Endodermal cell (in vitro differentiated cells): ENCODE measurements around the gene LIPI. TPM values are rescaled to one million over a fixed set of nuclear protein-coding genes. Genes with fewer than 3 reads are reported as not detected.
"Not testable (repeated sequence)": the region's sequence is repeated elsewhere in the genome, so short reads cannot be mapped to it uniquely, and the experiment has no call there.

ENCODE experiments used
- DNase-seq: peaks from one replicate; pipeline ENCODE4 v3.0.0-alpha.2; 2017
- H3K27ac ChIP-seq: 2 replicates; pipeline ENCODE4 v1.5.1; 2013; ENCODE audit warnings: mild to moderate bottlenecking, low read depth, low read length, moderate library complexity
- H3K27me3 ChIP-seq: 2 replicates; pipeline ENCODE4 v1.6.1; 2013; ENCODE audit warnings: mild to moderate bottlenecking, low read length, moderate library complexity; ENCODE audit not compliant: insufficient read depth, control insufficient read depth, poor library complexity, severe bottlenecking
- H3K36me3 ChIP-seq: 2 replicates; pipeline ENCODE4 v1.7.0; 2013; ENCODE audit warnings: mild to moderate bottlenecking, low read length, moderate library complexity; ENCODE audit not compliant: control insufficient read depth, insufficient read depth
- H3K4me1 ChIP-seq: one replicate; pipeline ENCODE4 v1.7.0; 2013; ENCODE audit warnings: low read length; ENCODE audit not compliant: control insufficient read depth, insufficient read depth
- H3K4me3 ChIP-seq: 2 replicates; pipeline ENCODE4 v1.5.1; 2013; ENCODE audit warnings: mild to moderate bottlenecking, low read length, moderate library complexity
- H3K9ac ChIP-seq: 2 replicates; pipeline ENCODE4 v1.6.1; 2013; ENCODE audit warnings: mild to moderate bottlenecking, low read length, moderate library complexity; ENCODE audit not compliant: poor library complexity, severe bottlenecking; ENCODE audit errors: extremely low read depth
- H3K9me3 ChIP-seq: 2 replicates; pipeline ENCODE4 v1.6.1; 2013; ENCODE audit warnings: mild to moderate bottlenecking, low read length, moderate library complexity; ENCODE audit not compliant: control insufficient read depth
- H3K27ac Mint-ChIP-seq: 2 replicates; pipeline ENCODE4 v1.8.0; 2020; ENCODE audit warnings: mixed read lengths
- H3K27me3 Mint-ChIP-seq: 2 replicates; pipeline ENCODE4 v1.8.0; 2021; ENCODE audit warnings: mild to moderate bottlenecking, mixed read lengths; ENCODE audit not compliant: insufficient read depth
- H3K36me3 Mint-ChIP-seq: 2 replicates; pipeline ENCODE4 v1.8.0; 2020; ENCODE audit warnings: low read depth, mixed read lengths
- H3K4me1 Mint-ChIP-seq: 2 replicates; pipeline ENCODE4 v1.8.0; 2020; ENCODE audit warnings: mixed read lengths
- H3K4me3 Mint-ChIP-seq: 2 replicates; pipeline ENCODE4 v1.8.0; 2020; ENCODE audit warnings: mild to moderate bottlenecking, moderate library complexity, mixed read lengths
- H3K9me3 Mint-ChIP-seq: 2 replicates; pipeline ENCODE4 v1.8.0; 2020; ENCODE audit warnings: mild to moderate bottlenecking, mixed read lengths
- WGBS, 2 experiments: methylation state at CpG; one replicate each; pipeline versions ENCODE4 v1.1.5 to v1.1.7; 2013; ENCODE audit warnings: missing lambda C conversion rate in 2 of 2, mixed read lengths in 1 of 2; ENCODE audit not compliant: insufficient coverage in 1 of 2, insufficient read length in 1 of 2; 5-methylcytosine and 5-hydroxymethylcytosine counted together
- total RNA-seq, 2 donors: library from RNA; stranded (reverse); fragmentation: NEBNext Ultra II Directional in 1 of 2; extraction: Animal tissue kit (Norgen Biotek cat#: 25700) in 1 of 2; gene quantifications; 2 replicates in 1 of 2; 3 replicates in 1 of 2; pipeline ENCODE4 v1.2.1, GENCODE V29; 2021
- TF ChIP-seq, protein P1 (sequence below): fragments of 200-600 bp; sonication (generic); conservative IDR thresholded peaks from 2 replicates; pipeline ENCODE4 v1.5.0; 2021; ENCODE audit warnings: antibody characterized with exemption, mild to moderate bottlenecking

Gene LIPI
- total RNA-seq, 2 donors from 2014 or later, result not detected

DNA sequence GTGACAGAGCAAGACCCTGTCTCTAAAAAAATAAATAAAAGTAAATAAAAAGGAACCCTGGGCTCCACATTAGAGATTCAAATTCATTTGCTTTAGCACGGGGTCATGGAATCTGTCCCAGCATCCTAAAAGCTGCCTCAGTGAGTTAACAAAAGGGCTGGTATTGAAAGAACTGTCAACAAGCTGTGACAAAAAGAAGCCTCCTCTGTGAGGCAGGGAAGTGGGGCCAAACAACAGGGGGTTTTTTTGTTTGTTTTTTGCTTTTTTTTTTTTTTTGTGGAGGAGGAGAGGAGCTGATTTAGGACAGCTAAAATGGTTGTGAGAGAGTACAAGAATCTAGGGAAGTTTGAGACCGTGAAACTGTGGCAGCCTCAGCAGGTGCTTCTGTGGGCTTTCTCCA, 115.7 kb downstream of the LIPI start:
- Histone ChIP-seq H3K4me1 (peaks cover 12% of the 10 kb centered on the region), H3K27ac (peak overlapping the region; percentile 41), H3K36me3 (peaks cover 51% of the 10 kb centered on the region), H3K9ac (no peak overlapping the region), H3K4me3 (no peak overlapping the region), H3K9me3 (peaks cover 22% of the 10 kb centered on the region), H3K27me3 (no peaks in the 10 kb centered on the region)
- DNase-seq, result no peak
- Mint-ChIP-seq H3K4me1 (peaks cover 24% of the 10 kb centered on the region), H3K9me3 (peaks cover 61% of the 10 kb centered on the region), H3K36me3 (peaks cover 41% of the 10 kb centered on the region), H3K27ac (peak overlapping the region; percentile 72), H3K4me3 (no peak overlapping the region), H3K27me3 (no peaks in the 10 kb centered on the region)
- WGBS, 2 experiments, result 39 to 65% methylated on average over 2 of the region's 2 CpGs
- TF ChIP-seq, protein P1, sequence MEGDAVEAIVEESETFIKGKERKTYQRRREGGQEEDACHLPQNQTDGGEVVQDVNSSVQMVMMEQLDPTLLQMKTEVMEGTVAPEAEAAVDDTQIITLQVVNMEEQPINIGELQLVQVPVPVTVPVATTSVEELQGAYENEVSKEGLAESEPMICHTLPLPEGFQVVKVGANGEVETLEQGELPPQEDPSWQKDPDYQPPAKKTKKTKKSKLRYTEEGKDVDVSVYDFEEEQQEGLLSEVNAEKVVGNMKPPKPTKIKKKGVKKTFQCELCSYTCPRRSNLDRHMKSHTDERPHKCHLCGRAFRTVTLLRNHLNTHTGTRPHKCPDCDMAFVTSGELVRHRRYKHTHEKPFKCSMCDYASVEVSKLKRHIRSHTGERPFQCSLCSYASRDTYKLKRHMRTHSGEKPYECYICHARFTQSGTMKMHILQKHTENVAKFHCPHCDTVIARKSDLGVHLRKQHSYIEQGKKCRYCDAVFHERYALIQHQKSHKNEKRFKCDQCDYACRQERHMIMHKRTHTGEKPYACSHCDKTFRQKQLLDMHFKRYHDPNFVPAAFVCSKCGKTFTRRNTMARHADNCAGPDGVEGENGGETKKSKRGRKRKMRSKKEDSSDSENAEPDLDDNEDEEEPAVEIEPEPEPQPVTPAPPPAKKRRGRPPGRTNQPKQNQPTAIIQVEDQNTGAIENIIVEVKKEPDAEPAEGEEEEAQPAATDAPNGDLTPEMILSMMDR, result no peak

DNA sequence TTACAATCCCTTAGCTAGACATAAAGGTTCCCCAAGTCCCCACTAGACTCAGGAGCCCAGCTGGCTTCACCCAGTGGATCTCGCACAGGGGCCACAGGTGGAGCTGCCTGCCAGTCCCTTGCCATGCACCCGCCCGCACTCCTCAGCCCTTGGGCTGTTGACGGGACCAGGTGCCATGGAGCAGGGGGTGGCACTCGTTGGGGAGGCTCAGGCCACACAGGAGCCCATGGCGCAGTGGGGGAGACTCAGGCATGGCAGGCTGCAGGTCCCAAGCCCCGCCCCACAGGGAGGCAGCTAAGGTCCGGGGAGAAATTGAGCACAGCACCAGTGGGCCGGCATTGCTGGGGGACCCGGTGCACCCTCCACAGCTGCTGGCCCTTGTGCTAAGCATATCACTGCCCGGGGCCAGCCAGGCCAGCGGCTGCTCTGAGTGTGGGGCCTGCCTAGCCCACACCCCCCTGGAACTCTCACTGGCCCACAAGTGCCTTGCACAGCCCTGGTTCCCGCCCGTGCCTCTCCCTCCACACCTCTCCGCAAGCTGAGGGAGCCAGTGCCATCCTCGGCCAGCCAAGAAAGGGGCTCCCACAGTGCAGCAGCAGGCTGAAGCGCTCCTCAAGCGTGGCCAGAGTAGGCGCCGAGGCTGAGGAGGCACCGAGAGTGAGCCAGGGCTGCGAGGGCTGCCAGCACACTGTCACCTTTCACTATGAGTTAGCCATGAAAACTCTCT, 117.8 kb downstream of the LIPI start:
- TF ChIP-seq, protein P1, result no peak
- H3K27me3 Mint-ChIP-seq, result no peaks in the 10 kb centered on the region
- Histone ChIP-seq H3K4me1 (no peaks in the 10 kb centered on the region), H3K9ac (no peak overlapping the region), H3K36me3 (peaks cover 58% of the 10 kb centered on the region), H3K27me3 (no peaks in the 10 kb centered on the region), H3K9me3 (peaks cover 22% of the 10 kb centered on the region), H3K27ac (no peak overlapping the region), H3K4me3 (no peak overlapping the region)
- H3K36me3 Mint-ChIP-seq, result peaks cover 36% of the 10 kb centered on the region
- peaks cover 56% of the 10 kb centered on the region for H3K9me3 Mint-ChIP-seq
- H3K27ac Mint-ChIP-seq, result no peak overlapping the region
- 88 to 92% methylated on average over 5 to 22 of the region's 22 CpGs for WGBS, 2 experiments
- no peak for DNase-seq
- H3K4me1 Mint-ChIP-seq, result peaks cover 10% of the 10 kb centered on the region
- H3K4me3 Mint-ChIP-seq, result no peak overlapping the region

DNA sequence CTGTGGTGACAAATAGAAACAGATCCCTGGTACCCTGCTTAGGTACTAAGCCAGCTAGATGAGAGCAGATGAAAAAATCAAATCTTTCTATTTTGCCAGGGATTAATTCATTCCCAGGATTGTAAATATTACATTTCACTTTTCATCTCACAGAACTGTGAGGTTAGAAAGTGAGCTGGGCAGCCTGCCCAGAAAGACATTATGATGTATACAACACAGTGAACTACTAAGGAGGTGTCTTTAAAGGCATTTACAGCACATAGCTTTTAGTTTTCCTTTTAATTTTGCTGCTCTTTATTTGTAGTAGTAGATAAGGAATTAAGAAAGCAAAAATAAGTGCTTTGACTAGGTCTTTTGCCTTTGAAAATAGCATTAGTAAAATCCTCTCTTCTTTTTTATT, 120.6 kb downstream of the LIPI start:
- H3K4me3 ChIP-seq, result not testable (repeated sequence)
- H3K9me3 Mint-ChIP-seq, result peaks cover 51% of the 10 kb centered on the region

More for the DNA sequence above, 120.6 kb downstream of the LIPI start:
- not testable (repeated sequence) for H3K27me3 Mint-ChIP-seq, DNase-seq, H3K4me3 Mint-ChIP-seq, H3K4me1 Mint-ChIP-seq, H3K4me1 ChIP-seq, H3K27ac Mint-ChIP-seq, H3K9ac ChIP-seq, H3K27me3 ChIP-seq, H3K27ac ChIP-seq
- peaks cover 22% of the 10 kb centered on the region for H3K9me3 ChIP-seq
- peaks cover 31% of the 10 kb centered on the region for H3K36me3 Mint-ChIP-seq
- H3K36me3 ChIP-seq, result peaks cover 58% of the 10 kb centered on the region
